K562 (cell line): ENCODE results near the gene KLK2. TPM values are rescaled to one million over a fixed set of nuclear protein-coding genes. Genes with fewer than 3 reads are reported as not detected.

Experiments used
- ARID2 ChIP-seq: fragments of 450-650 bp; IDR thresholded peaks from 2 replicates; pipeline ENCODE4 v1.6.1; 2017; ENCODE audit warnings: antibody characterized with exemption, mild to moderate bottlenecking
- ATF7 ChIP-seq: fragments of 450-650 bp; IDR thresholded peaks from 2 replicates; pipeline ENCODE4 v1.7.1; 2014; ENCODE audit warnings: mild to moderate bottlenecking, moderate library complexity
- ESRRB ChIP-seq: fragments of 250-450 bp; sonication (Bioruptor Pico); IDR thresholded peaks from 2 replicates; pipeline ENCODE4 v1.5.0; 2020; ENCODE audit warnings: mild to moderate bottlenecking, moderate library complexity, borderline replicate concordance
- PHF8 ChIP-seq: fragments of 200-600 bp; sonication (generic); IDR thresholded peaks from 2 replicates; pipeline ENCODE4 v1.6.1; 2012; ENCODE audit warnings: mixed run types, mild to moderate bottlenecking, inconsistent platforms, low read length, moderate library complexity, borderline replicate concordance
- SOX6 ChIP-seq: fragments of 450-650 bp; IDR thresholded peaks from 2 replicates; pipeline ENCODE4 v1.6.1; 2014; ENCODE audit warnings: mild to moderate bottlenecking
- SP1 ChIP-seq: sonication (generic); formaldehyde crosslinking; IDR thresholded peaks from 2 replicates; pipeline ENCODE4 v1.8.1; 2022; ENCODE audit warnings: mild to moderate bottlenecking, missing genetic modification reagents
- TCF7 ChIP-seq: sonication (generic); IDR thresholded peaks from 2 replicates; pipeline ENCODE4 v1.6.1; 2016; ENCODE audit warnings: antibody characterized with exemption, borderline replicate concordance
- ZNF184 ChIP-seq: sonication (generic); formaldehyde crosslinking; IDR thresholded peaks from 2 replicates; pipeline ENCODE4 v1.5.0; 2020; ENCODE audit warnings: missing genetic modification reagents
- ZNF274 ChIP-seq: IDR thresholded peaks from 2 replicates; pipeline ENCODE4 v1.6.1; 2011; ENCODE audit warnings: low read depth, mild to moderate bottlenecking, low read length, moderate library complexity, borderline replicate concordance
- polyA plus RNA-seq, 8 experiments: library from polyadenylated mRNA; depleted of rRNA in 4 of 8; stranded (reverse) in 5 of 8; unstranded in 3 of 8; fragments of >200 nt; fragmentation: Nextera tagmentation in 2 of 8; fragmentation: Illumina TruSeq in 1 of 8; extraction: Ambion mirVana in 2 of 8; extraction: Trizol in 1 of 8; gene quantifications; 2 replicates each; pipeline versions ENCODE4 v1.2.1 to v1.2.3, GENCODE V29; 2011 to 2014; ENCODE audit warnings: inconsistent platforms in 1 of 8, missing spikeins in 1 of 8
- total RNA-seq, 7 experiments: library from RNA; depleted of rRNA in 6 of 7; stranded (reverse); fragments of >200 nt in 6 of 7; fragmentation: Illumina TruSeq in 2 of 7; extraction: Trizol in 2 of 7; gene quantifications; 2 replicates each; pipeline versions ENCODE4 v1.2.1 to v1.2.3, GENCODE V29; 2011 to 2021; ENCODE audit warnings: low replicate concordance in 1 of 7
- TF ChIP-seq, protein P1 (sequence below), 2 experiments: fragments of 450-650 bp; formaldehyde crosslinking in 1 of 2; IDR thresholded peaks; 2 replicates each; pipeline versions ENCODE4 v1.4.0 to v1.6.1; 2014 to 2020; ENCODE audit warnings: mild to moderate bottlenecking in 2 of 2, borderline replicate concordance in 1 of 2, low read depth in 1 of 2
- TF ChIP-seq, protein P2 (sequence below): sonication (generic); formaldehyde crosslinking; IDR thresholded peaks from 2 replicates; pipeline ENCODE4 v1.8.0; 2022; ENCODE audit warnings: mild to moderate bottlenecking, missing genetic modification reagents, borderline replicate concordance
- TF ChIP-seq, protein P3 (sequence below), 2 experiments: fragments of 450-650 bp; conservative IDR thresholded peaks; 2 replicates each; pipeline ENCODE4 v1.6.1; 2017; ENCODE audit warnings: mild to moderate bottlenecking in 2 of 2, moderate library complexity in 2 of 2
- TF ChIP-seq, protein P4 (sequence below): sonication (generic); formaldehyde crosslinking; IDR thresholded peaks from 2 replicates; pipeline ENCODE4 v1.8.1; 2023; ENCODE audit warnings: mild to moderate bottlenecking, missing genetic modification reagents, moderate library complexity

Gene KLK2
- total and polyA plus RNA-seq, 9 of the 15 experiments (the other 6 are each of a cell fraction or from before 2014, with no cell fraction given): 0.11 to 0.47 (median 0.23) TPM; not detected in 1

GRCh38 chr19:50870417-50871089, 2.7 kb upstream of the KLK2 start (continued):
- TF ChIP-seq, protein P1, sequence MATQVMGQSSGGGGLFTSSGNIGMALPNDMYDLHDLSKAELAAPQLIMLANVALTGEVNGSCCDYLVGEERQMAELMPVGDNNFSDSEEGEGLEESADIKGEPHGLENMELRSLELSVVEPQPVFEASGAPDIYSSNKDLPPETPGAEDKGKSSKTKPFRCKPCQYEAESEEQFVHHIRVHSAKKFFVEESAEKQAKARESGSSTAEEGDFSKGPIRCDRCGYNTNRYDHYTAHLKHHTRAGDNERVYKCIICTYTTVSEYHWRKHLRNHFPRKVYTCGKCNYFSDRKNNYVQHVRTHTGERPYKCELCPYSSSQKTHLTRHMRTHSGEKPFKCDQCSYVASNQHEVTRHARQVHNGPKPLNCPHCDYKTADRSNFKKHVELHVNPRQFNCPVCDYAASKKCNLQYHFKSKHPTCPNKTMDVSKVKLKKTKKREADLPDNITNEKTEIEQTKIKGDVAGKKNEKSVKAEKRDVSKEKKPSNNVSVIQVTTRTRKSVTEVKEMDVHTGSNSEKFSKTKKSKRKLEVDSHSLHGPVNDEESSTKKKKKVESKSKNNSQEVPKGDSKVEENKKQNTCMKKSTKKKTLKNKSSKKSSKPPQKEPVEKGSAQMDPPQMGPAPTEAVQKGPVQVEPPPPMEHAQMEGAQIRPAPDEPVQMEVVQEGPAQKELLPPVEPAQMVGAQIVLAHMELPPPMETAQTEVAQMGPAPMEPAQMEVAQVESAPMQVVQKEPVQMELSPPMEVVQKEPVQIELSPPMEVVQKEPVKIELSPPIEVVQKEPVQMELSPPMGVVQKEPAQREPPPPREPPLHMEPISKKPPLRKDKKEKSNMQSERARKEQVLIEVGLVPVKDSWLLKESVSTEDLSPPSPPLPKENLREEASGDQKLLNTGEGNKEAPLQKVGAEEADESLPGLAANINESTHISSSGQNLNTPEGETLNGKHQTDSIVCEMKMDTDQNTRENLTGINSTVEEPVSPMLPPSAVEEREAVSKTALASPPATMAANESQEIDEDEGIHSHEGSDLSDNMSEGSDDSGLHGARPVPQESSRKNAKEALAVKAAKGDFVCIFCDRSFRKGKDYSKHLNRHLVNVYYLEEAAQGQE (IDR thresholded peaks at IDR 0.05; ENCODE audit: borderline replicate concordance): peak; percentile 94
- TF ChIP-seq, protein P1 (CRISPR knock-in tag; IDR thresholded peaks at IDR 0.05; ENCODE audit: low read depth): no peak
- TF ChIP-seq ARID2 (no peak), ATF7 (peak; percentile 99), ESRRB (CRISPR knock-in tag) (no peak), PHF8 (peak; percentile 33; the same call in 1 of the 2 replicates), SOX6 (peak; percentile 69), ZNF274 (no peak), SP1 (CRISPR knock-in tag) (peak; percentile 88), ZNF184 (CRISPR knock-in tag) (no peak), TCF7 (0 out of 2 replicates have a peak, but pooled peaks have one; percentile 51)
- TF ChIP-seq, protein P2, sequence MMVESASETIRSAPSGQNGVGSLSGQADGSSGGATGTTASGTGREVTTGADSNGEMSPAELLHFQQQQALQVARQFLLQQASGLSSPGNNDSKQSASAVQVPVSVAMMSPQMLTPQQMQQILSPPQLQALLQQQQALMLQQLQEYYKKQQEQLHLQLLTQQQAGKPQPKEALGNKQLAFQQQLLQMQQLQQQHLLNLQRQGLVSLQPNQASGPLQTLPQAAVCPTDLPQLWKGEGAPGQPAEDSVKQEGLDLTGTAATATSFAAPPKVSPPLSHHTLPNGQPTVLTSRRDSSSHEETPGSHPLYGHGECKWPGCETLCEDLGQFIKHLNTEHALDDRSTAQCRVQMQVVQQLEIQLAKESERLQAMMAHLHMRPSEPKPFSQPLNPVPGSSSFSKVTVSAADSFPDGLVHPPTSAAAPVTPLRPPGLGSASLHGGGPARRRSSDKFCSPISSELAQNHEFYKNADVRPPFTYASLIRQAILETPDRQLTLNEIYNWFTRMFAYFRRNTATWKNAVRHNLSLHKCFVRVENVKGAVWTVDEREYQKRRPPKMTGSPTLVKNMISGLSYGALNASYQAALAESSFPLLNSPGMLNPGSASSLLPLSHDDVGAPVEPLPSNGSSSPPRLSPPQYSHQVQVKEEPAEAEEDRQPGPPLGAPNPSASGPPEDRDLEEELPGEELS (CRISPR knock-in tag): peak; percentile 55; the same call in 1 of the 2 replicates
- TF ChIP-seq, protein P3, sequence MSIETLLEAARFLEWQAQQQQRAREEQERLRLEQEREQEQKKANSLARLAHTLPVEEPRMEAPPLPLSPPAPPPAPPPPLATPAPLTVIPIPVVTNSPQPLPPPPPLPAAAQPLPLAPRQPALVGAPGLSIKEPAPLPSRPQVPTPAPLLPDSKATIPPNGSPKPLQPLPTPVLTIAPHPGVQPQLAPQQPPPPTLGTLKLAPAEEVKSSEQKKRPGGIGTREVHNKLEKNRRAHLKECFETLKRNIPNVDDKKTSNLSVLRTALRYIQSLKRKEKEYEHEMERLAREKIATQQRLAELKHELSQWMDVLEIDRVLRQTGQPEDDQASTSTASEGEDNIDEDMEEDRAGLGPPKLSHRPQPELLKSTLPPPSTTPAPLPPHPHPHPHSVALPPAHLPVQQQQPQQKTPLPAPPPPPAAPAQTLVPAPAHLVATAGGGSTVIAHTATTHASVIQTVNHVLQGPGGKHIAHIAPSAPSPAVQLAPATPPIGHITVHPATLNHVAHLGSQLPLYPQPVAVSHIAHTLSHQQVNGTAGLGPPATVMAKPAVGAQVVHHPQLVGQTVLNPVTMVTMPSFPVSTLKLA (conservative IDR thresholded peaks at IDR 0.05): peak; percentile 81 to 86
- TF ChIP-seq, protein P4, sequence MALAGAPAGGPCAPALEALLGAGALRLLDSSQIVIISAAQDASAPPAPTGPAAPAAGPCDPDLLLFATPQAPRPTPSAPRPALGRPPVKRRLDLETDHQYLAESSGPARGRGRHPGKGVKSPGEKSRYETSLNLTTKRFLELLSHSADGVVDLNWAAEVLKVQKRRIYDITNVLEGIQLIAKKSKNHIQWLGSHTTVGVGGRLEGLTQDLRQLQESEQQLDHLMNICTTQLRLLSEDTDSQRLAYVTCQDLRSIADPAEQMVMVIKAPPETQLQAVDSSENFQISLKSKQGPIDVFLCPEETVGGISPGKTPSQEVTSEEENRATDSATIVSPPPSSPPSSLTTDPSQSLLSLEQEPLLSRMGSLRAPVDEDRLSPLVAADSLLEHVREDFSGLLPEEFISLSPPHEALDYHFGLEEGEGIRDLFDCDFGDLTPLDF (CRISPR knock-in tag): peak; percentile 71; the same call in 1 of the 2 replicates
